Fibroblast of peridontal ligament (primary cell): Measurements from ENCODE around the gene MYO1G.
"Not testable (repeated sequence)": the region's sequence is repeated elsewhere in the genome, so short reads cannot be mapped to it uniquely, and the experiment has no call there.

ENCODE experiments used
- DNase-seq: peaks from one replicate; pipeline ENCODE4 v3.0.0-alpha.2; 2010; ENCODE audit errors: extremely low read depth

Gene MYO1G

DNA sequence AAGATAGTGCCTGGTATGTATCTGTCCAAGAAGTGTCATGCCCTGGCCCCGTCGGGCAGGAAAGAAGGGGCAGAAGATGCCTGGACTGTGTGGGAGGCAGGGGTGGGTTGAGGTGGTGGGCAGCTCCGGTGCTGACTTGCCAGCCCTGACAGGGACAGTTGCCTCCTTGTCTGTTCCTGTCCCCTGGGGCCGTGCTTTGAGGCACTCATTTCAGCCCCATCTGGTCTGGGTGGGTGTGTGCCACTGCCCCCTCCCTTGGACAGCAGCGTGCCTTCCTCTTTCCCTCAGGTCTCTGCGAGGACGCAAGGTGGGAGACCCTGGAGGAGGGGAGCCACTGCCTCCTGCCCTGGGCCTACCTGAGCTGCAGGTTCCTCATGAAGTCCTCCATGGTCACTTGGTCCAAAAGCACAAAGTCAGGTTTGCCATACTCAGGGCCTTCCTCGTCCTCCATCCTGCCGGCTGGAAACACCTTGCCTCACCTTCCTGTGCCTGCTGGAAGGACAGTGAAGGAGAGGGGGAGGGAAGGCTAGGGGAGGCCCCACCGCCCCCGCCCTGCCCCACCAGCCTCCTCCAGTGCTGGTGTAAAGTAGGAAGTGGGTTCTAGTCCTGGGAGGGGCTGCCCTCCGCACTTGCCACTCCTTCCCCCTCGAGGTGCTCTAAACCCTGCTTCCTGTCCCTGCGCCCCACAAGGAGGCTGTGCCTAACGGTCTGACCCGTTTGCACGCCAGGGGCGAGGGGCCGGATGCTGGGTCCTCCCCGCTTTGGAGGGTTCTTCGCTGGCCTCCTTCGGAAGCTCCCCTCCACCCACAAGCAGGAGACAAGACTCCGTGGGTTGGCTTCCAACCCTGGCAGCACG is at the start of gene MYO1G:
TSS of gene MYO1G (minus strand) at position 505 of the 856 bp plus-strand sequence. CDS start at position 451, 54 bp downstream.
- no peak for DNase-seq

DNA sequence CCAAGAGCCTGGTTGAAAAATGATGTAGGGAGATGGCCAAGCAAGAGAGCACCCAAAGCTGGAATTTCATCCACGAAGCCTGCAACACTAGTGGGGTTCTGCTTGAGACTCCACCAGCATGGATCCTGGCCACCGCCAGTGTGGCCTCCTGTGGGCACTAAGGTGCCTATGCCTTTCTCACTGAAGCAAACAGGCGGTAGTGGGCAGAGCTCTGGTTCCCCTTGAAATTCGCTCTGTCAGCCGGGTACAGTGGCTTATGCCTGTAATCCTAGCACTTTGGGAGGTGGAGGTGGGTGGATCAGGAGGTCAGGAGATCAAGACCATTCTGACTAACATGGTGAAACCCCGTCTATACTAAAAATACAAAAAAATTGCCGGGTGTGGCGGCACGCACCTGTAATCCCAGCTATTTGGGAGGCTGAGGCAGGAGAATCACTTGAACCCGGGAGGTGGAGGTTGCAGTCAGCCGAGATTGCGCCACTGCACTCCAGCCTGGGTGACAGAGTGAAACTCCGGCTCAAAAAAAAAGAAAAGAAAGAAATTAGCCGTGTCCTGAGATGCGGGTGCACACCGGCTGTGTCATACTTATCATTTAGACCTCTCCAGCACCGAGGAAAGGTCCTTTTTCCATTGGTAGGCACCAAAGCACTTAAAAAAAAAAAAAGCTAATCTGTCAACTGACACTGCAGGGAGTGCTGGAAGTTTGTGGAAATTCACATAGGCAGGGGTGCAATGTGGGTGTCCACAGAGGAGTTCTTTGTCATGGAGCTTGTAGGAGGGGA is 49.5 kb upstream of the MYO1G start:
- no peak for DNase-seq

DNA sequence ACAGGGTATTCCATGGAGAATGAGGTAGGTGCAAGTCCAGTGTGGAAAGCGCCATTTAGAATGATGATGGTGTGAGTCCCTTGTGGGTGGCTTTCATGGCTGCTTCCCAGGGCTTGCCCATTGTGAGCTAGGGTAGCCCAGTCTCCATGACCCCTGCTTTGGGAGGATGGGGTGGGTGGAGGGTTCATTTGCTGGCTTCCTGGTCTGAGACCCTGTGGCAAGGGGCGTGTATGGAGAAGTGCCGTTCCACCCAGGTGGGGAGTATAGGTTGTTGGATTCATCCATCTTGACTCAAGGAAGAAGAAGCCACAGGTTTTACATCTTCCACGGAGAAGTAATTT is 48.9 kb upstream of the MYO1G start:
- DNase-seq = no peak

DNA sequence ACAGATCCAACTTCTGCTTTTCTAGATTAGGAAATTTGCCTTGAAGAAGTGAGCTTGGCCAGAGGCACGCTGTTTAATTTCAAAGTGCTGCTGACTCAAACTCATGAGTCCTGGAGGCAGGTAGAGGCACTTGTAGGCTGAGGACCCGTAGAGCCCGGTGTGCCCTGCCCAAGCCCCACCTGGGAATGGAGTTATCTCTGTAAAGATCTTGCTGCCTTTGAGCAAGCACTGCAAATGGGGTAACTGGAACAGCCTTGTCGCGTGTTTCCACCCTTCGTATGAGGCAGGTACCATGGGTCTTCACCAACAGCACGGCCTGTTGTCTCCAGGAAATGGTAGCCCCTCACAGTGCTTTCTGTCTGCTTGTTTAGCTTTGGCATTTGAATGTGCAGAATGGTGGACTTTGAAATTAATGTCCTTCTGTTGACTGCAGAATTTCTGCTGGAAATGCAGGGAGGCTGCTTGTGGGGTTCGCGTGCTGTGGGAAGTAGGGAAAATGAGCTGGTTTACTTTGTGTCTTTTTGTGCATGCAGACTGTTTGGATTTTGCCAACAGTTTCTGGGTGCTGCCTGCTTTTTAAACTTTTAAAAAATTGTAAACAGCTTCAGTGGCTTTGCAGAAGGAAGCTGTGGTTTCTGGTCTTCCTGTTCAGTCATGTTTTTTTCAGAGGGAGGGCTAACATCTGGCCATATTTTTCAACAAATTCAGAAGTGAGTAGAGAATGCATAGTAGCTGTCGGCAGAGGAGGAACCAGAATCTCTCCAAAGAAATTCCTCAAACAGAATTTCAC is 48.4 kb upstream of the MYO1G start:
- DNase-seq = peak; percentile 70

DNA sequence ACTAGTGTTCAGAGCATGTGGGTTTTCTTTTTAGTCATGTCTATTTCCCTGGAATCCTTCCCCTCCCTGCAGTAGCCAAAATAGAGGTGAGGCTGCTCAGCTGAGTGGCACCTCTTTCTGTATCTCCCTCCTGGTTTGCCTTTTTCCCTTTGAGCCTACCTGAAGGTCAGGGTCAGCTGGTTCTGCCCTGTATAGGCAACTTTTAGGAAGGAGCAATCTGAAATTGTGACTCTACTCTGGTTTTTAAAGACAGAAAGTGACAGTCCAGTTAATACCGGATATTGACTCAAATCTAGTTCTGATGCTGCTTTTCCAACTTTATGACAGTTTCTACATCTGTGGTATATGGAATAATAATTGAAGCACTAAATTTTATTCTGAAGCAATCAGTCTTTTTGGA is 47.2 kb upstream of the MYO1G start:
- no peak for DNase-seq

DNA sequence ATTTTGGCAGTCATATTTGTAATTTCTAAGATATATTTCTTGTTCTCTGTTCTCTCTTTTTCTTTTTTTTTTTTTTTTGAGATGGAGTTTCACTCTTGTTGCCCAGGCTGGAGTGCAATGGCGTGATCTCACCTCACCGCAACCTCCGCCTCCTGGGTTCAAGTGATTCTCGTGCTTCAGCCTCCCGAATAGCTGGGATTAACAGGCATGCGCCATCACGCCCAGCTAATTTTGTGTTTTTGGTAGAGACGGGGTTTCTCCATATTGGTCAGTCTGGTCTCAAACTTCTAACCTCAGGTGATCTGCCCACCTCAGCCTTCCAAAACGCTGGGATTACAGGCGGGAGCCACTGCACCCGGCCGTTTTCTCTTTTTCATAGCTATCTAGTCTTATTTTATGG is 46.7 kb upstream of the MYO1G start:
- DNase-seq = not testable (repeated sequence)

DNA sequence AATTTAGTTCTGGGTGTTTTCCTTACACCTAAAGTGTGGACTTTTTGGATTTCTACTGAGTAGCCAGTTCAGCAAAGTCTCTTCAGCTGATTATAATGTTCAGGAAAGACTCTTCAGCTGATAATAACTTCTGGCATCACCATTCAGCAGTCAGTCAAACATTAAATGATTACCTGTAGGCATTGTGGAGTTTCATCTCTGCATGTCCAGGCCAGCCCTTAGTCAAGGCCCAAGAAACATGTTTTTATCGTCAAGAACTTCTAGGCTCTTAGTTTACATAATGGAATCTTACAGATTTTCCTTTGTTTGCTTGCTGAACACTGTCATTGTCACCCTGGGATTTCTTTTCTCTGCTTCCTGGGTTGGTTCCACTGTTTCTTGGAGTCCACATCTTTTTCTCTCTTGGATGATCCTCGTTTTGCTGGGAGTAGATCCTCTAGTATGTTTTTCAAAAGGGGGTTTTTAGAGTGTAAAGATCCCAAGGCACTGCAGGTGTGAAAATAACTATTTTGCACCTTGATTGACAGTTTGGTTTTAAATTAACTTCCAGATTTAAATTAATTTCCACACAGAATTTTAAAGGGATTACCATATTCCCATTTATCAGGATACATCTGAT is 45.4 kb upstream of the MYO1G start:
- DNase-seq = no peak

DNA sequence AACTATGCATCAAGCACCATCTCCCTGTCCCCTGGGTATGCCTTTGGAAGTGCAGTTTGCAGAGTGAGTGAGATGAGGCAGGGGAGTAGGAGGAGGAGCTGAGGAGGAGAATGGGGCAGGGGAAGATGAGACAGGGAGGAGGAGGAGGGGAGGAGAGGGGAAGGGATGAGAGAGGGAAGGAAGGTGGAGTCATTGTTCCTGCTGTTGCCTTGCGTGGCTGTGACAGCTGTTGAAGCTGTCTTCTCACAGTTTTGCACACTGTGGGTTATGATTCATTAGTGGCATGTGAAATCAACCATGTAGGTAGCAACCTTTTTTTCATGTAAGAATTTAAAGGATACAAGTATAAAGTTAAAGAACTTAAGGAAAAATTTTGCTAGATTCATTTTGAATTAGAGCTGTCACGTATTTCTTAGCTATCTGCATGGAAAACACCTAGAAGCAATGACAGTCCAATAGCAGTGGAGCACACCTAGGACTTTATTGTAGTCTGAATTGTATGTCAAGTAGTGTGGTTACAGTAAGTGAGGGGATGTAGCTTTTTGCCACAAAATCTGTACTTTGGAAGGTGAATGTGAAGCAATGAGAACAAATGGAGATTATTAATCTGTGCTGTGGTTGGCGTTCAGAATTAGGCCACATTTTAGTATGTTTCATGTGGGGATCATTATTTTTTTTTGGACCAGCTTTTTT is 42.9 kb upstream of the MYO1G start:
- peak; percentile 22 for DNase-seq

DNA sequence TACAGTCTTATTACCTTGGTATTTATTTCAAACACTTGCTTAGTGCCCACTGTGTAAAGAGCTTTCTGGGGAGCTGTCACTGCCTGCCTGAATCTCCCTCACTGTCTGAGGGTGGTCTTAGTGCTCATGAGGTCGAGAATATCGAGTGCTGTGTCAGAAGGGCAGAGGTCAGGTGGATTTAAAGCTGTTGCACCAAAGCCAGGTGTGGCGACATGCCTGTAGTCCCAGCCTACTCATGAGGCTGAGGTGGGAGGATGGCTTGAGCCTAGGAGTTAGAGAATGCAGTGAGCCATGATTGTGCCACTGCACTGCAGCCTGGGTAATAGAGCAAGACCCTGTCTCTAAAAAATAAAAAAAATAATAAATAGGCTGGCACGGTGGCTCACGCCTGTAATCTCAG is 42.1 kb upstream of the MYO1G start:
- DNase-seq = no peak

DNA sequence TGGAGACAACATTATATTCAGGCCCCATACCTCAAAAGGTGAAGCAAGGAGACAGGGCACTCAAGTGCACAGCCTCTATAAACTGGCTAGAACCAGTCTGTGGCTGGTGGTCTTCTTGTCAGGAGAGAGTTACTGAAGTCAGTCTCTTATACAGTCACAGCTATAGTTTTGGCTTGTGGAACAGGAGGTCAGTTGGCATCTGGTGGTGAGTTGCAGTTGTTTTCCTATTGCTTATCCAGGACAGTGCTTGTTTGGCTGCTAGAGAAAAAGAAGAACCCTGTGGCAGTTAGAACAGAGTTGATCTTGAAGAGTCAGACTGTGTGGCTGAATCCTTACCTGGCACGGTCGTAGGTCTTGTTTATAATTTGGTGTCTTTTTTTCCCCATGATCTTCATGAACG is 38.4 kb upstream of the MYO1G start:
- DNase-seq = no peak

DNA sequence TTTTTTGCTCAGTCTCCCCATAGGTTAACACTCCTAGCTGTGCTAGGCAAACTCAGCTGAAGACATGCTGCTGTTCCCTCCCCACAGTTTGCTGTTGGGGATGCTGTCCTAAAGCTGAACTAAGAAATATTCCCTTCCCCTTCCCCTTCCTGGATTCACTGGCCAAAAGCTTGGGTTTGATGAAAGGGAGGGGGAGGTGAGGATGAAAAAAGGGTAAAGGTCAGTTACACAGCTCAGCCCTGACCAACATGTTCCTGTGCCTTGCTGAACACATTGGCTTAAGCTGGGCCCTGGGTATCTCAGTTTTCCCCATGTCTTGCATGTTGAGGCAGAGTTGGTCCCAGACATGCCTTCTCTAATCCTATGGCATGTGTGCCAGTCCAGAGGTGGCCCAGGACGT is 36.5 kb upstream of the MYO1G start:
- DNase-seq = no peak

DNA sequence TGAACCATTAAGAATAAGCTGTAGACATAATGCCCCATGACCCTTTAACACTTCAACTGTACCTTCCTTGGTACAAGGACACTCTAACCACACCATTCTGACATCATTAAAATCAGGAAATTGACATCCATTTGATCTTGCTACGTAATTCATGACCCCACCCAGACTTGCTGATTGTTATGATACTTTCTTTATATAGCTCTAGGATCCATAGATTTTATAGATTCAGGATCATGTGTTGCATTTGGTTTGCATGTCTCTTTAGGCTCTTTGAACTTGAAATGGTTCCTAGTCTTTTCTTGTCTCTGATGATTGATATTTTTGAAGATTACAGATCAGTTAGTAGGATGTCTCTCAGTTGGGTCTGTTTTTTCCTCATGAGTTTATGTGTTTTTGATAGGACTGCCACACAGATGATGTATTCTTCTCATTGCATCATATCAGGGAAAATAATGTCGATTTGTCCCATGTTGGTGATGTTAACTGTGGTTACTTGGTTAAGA is 34.7 kb upstream of the MYO1G start:
- DNase-seq = peak; percentile 71

DNA sequence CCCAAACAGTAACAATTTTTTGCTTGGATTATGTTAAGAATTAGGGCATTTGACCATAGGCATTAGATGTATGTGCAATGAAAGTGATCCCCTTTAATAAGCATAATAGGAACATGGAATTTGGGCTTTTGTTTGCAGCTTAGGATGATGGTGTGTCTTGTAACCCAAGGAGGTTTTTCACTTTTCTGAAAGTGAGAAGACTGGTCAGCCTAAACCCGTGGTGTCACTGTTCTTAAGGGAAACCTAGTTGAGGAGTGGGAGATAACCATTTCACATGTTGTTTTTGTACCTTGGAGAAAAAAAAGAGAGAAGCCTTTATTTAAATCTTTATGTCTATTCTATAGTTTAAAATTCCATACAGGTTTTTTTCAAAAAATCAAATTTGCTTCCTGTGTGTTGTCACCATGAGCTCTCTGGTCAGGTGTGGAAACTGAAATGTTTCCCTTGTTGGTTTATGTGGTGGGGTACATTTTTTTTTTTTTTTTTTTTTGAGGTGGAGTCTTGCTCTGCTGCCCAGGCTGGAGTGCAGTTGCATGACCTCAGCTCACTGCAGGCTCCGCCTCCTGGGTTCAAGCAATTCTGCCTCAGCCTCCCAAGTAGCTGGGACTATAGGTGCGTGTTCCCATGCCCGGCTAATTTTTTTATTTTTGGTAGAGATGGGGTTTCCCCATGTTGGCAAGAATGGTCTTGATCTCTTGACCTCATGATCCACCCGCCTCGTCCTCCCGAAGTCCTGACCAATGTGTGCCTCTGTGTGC is 28.9 kb upstream of the MYO1G start:
- DNase-seq = no peak

DNA sequence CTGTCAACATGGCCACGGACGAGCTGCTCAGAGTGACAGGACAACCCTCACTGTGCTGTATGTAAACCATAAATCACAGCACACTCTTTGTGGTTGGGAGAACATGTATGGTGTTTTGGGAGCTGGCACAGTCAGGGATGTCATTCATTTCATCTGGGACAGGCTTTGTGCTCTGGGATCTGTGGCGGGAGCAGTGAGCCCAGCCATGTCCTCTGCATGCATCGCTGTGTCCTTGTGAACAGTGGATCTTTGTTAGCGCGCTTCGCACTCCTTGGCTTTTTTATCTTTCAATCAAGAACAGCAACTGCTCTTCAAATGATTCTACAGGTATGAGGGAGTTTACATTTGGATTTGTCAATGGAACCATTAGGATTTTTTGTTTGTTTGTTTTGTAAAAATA is 28.3 kb upstream of the MYO1G start:
- no peak for DNase-seq

DNA sequence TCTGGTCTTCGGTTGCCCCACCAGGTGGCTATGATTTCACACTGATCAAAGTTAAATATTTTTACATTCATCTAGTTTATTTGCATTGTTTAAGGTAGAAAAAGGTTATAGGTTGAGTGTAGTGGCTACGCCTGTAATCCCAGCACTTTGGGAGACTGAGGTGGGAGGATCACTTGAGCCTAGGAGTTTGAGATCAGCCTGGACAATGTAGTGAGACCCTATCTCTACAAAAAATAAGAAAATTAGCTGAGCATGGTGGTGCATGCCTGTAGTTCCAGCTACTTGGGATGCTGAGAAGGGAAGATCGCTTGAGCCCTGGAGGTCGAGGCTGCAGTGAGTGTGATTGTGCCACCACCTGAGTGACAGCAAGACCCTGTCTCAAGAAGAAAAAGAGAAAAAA is 25.0 kb upstream of the MYO1G start:
- no peak for DNase-seq

DNA sequence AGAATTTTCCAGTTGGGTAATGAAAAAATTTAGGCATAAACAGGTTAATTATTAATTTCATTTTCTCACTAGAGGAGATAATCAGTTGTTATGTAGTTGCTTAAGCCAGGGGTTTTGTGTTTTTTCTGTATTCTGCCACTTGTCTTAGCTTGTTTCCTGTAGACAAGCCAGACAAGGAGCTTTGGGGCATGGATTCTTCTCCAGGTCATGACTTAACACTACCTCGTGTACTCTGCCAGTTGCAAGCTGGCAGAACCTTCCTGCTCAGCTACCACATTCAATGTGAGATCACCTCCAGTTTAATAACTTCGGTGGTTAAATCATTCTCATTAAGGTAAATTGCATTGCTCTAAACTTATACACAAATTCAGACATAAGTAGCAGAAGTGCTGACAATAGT is 23.0 kb upstream of the MYO1G start:
- DNase-seq = no peak

DNA sequence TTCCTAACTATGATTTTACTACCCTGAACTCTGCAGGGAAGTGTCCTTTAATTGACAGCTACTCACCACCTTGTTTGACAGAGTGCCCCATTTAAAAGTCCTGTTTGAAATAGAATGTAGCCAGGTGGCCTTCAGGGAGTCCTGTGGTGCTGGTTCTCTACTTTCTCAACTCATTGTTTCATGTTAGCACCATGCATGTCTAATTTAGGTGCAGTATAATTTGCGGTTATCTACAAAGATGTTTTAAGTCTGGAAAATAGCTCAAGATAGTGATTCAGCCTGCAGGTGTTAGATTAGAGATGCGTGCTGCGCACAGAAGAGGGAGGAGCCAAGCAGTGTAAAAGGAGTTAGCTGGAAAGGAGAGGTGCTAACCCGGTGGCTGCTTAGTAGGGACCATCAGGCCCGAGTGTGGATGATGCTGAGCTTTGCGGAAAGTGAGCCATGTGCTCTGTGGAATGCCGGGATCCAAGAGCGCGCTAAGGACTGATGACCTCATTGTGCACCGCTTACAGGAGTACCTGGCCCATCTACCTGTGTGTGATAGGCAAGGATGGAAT is 22.4 kb upstream of the MYO1G start:
- no peak for DNase-seq

DNA sequence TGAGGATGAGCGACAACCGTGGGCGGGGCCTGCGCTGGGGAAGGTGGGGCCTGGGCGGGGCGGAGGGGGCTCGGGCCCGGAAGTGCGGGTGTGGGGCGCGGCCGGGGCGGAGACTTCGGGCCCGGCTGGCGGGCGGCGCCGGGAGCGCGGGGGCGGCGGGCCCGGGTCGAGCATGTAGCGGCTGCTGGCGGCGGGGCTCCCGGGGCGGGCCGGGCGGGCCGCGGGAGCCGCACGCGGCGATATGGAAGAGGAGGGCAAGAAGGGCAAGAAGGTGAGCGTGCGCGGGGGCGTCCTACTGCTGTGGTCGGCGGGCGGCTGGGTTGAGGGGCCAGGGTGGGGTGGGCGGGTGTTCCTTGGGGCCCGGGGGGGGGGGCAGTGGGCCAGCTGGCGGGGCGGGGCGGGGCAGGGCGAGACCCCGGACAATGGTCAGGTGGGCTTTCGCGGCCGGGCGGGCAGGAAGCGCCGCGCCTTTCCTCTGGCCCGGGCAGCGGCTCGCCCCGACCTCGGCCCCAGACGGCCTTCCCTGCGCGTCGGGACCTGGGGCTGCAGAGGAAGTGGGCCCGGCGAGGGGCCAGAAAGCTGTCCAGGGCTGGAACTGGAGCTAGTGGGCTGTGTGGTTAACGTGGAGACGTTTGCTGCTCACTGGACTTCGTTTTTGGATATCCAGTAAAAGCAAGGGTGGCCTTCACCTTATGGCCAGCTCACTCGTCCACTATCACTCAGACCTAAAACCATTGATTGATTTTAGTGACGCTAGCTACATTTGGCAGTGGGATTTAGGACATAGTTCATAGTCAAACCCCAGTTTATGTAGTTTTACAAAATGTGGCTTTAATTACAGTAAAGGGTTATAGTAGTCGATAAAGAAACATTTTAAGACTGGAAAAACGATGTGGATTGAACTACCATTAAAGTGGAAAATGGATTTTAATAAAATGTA is 21.5 kb upstream of the MYO1G start, which contains the start of gene CCM2:
TSS of gene CCM2 (plus strand) at position 109 of the 940 bp plus-strand sequence. CDS start at position 242, 133 bp downstream.
- DNase-seq = peak; percentile 35
